GM18951 (cell line): ENCODE data around the gene UGGT1.
A peak's percentile ranks its signal among the peaks of the same experiment; 100 is the strongest.
"Not testable (repeated sequence)": the region's sequence is repeated elsewhere in the genome, so short reads cannot be mapped to it uniquely, and the experiment has no call there.

ENCODE experiments used
- POLR2A ChIP-seq: IDR thresholded peaks from 4 replicates; pipeline ENCODE4 v1.6.1; 2011; ENCODE audit warnings: mild to moderate bottlenecking; ENCODE audit not compliant: insufficient read length, insufficient read depth; ENCODE audit errors: extremely low read depth
- in situ Hi-C: fragments of 300-500 bp; cut with MboI; formaldehyde crosslinking; loops from one replicate; pipeline ENCODE4 v1.12.0; 2022; ENCODE audit warnings: low sequenced_read_pairs, mixed read lengths, inconsistent platforms; ENCODE audit not compliant: unreplicated experiment

Gene UGGT1

DNA sequence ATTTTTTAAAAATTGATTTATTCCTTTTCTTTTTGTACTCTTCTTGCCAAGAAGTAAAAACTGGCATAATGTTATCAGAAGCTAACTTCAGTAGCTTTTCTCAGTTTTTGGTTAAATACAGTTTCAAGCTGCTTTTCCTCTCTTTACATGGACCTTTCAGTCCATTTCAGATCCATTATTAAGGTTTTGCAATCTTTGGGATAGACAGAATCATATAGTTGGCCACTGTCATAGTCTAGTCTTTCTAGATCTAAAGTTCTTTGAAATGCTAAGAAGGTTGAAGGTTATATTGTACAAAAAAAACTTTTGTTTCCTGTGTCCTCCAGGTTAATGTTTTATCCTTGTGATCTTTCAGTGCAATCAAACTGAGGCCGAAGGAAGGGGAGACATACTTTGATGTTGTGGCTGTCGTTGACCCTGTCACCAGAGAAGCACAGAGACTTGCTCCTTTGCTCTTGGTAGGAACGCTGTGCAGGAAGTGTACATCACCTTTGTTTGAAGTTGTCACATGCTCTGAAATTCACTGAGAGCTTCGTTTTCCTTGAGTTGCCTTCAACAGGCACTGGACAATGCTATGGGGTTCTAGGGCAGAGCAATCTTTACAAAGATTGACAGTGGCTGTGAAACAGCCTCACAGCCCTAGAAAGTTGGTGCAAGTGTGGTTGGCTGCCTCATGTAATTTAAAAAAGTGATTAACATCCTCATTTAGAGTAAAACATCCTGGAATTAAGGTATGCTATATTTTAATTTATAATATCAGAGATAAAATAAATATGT, 79.1 kb downstream of the UGGT1 start:
- in situ Hi-C loops: no loop called here

DNA sequence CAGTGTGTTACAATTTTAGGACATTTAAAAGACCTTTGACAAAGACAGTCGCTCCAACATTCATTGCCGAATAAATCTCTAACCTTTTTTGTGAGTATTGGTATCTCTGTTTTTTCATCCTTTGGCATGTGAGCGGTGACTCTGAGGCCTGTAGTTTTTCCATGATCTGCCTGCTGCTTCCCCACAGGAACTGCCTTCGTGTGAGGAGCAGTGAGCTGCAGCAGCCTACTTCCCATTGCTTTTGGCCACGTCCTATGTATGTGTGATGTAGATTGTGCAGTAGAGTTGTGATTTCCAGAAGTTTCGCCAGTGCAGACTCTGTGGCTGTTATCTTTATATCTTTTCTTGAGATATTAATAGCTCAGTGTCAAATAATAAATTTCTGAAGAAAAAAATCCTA, 79.8 kb downstream of the UGGT1 start:
- in situ Hi-C loops: no loop called here
- TF ChIP-seq POLR2A: no peak

More for the DNA sequence above, 79.1 kb downstream of the UGGT1 start:
- no peak for TF ChIP-seq POLR2A

- no peak for TF ChIP-seq POLR2A
- in situ Hi-C loops: no loop called here
These were observed 81.2 kb downstream of the UGGT1 start for GRCh38 chr2:128172191-128172590.

DNA sequence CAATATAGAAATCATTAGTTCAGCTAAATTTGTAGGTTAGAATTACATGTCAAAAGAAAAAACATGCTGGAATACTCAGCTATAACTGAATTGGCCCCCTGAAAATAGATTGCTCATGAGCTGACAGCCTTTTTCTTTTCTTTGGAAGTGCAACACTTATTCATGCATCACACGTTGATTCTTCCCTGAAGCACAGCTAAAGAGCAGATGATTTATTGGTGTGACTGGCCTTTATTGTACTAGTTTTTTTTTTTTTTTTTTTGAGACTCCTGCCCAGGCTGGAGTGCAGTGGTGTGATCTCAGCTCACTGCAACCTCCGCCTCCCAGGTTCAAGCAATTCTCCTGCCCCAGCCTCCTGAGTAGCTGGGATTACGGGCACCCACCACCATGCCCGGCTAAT, 83.1 kb downstream of the UGGT1 start:
- in situ Hi-C loops: not testable (repeated sequence)

DNA sequence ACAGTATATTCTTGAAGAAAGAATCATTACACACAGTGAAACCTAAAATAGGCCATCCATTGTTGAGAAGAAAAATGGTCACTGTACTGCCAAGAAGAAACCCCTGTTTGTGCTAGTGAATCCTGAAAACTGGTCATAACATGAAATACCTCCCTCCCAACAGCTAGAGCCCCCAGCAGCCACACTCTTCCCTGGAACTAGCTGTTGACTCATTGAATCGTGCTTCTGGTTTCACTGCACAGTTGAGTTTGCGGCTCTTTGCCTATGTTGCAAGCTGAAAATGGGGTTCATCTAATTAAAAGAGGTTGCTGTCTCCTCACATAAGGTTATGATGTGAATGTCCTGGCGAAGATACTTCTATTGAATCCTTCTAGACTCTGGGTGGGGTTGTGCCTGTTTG, 86.3 kb downstream of the UGGT1 start:
- TF ChIP-seq POLR2A: no peak
- in situ Hi-C loops: no loop called here

DNA sequence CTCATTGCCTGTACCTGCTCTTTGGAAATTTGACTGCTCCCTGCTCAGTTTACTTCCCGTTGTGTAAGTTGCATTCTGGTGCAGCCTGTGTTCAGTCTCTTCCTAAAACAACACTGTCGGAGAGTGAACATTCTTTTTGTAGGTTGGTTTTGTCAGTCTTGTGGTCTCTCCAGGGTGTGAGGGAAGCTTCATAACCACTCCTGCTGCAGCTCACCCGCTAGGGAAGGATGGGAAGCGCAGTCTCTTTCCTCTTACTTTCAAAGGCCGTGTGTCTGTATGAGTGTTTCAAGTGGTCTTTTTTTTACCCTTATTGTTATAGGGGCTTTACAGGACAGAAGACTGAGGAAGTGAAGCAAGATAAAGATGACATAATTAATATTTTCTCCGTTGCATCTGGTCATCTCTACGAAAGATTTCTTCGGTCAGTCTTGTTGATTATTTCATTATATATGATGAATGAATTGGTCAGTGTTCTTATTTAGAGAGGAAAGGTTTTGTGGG, 87.2 kb downstream of the UGGT1 start:
- no peak for TF ChIP-seq POLR2A
- in situ Hi-C loops: no loop called here

DNA sequence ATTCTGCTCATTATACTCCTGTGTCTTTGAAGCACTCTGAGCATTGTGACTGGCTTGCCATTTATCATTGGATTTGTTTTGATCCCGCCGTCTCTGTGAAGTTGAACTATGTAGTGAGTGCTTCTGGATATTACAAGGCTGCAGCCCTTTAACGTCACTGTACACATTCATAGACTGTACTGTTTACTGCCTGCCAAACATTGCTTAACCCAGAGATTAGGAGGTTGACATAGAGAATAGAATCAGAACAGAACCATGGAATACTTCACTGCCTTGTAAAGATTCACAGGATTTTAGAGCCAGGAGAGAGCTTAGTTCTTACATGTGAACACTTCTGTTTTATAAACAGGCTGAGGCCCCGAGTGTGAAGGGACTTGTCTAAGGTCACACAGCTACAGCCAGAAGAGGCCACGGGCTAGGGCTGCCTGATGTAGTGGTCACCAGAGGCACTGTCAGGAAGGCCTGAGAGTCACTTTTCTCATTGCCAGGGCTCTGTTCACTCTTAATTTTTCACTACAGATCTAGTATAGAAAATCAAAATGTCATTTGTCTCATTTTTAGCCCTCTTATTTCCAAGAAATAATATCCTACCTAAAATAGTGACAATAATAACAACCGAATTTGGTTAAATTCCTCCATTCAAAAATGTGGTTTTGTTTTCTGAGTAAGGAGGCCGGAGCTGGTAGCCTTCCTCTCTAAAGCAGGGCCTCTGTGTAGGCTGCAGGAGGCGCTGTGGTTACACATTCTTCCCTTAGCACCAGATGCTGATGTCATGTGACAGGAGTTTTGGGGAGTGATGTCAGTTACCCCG, 87.9 kb downstream of the UGGT1 start:
- in situ Hi-C loops: no loop called here
- no peak for TF ChIP-seq POLR2A

GRCh38 chr2:128179461-128179755, 88.4 kb downstream of the UGGT1 start:
- in situ Hi-C loops: no loop called here
- TF ChIP-seq POLR2A: no peak

DNA sequence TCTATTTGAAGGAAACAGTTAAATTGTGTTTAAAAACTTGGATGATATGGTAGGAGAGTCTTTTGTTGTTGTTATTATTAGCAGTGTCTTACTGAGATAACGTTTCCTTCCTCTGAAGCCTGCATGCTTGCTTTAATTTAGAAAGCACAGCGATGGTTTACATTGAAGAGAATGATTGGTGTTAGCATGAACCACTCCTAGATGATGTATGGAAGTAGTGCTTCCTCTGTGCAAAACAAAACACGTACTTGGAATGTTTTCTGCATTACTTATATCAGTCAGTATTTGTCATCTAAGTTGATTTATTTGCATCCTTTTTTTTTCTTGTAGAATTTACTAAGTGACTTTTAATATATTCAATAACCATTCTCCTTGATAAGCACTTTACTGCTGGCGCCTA, 89.0 kb downstream of the UGGT1 start:
- in situ Hi-C loops: no loop called here
- no peak for TF ChIP-seq POLR2A

DNA sequence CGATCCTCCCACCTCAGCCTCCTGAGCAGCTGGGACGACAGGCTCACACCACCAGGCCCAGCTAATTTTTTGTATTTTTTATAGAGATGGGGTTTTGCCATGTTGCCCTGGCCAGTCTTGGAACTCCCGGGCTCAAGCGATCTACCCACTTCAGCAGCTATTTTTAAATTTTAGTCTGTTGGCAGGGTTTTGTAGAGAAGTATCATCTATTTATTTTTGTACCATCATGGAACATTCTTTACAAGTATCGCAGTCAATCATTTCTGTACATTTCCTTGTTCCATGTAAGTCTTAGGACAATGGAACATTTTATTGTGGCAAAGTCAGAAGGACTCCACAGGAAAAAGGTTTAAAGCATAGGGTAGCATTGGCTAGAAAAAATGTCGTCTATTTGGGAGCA, 94.6 kb downstream of the UGGT1 start:
- no peak for TF ChIP-seq POLR2A
- in situ Hi-C loops: no loop called here

- in situ Hi-C loops: no loop called here
- TF ChIP-seq POLR2A: no peak
These were observed 96.1 kb downstream of the UGGT1 start for GRCh38 chr2:128187032-128187654.

DNA sequence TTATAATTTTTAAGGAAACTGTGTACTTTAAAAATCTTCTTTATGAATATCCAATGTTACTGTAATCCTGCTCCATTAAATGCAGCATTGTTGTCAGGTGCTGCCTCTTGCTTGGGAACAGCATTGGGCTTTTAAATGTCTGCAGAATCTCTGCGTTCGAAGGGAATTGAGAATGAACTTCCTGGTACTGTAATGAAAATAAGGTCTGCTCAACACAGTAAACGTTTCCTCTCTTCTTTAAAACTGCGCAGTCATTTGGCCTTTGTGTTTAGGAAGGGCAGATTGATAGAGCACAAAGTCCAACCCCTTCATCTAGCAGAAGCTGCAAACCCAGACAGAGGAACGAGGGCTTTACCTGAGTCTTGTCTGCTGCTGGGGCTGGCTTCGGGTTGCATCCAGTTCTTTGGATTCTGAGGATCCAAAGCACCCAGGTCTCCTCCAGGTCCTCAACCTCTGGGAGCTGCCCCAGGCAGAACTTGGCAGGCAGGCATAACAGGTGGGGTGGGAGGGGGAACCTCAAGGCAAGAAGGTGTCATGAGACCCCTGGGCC, 104.5 kb downstream of the UGGT1 start:
- no peak for TF ChIP-seq POLR2A
- in situ Hi-C loops: no loop called here

DNA sequence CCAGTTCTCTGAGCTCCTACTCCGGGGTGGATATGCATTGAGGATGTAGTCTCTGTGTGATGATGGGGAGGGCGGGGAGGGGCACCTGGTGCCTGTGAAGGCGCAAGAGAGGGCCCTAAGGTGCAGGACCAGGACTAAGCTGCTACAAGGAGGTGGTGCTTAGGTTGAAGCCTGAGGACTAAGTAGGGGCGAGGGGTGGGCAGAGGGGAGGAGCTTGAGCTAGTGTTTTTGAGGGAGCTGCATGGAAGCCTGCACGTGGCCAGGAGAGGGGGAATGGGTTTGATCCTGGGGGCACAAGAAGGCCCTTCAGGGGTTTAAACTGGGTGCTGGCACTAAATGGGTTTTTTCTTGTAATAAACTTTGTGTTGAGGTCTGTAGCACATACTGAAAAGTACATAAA, 105.0 kb downstream of the UGGT1 start:
- in situ Hi-C loops: no loop called here
- TF ChIP-seq POLR2A: peak; percentile 2
